B cell (primary cell): ENCODE measurements around the gene PXDC1. TPM values are rescaled to one million over a fixed set of nuclear protein-coding genes. Genes with fewer than 3 reads are reported as not detected.

ENCODE experiments used
- ATAC-seq: fragments of 200-7000 bp; cut with Tn5 transposase; one replicate; pipeline ENCODE4 v1.10.0; 2021; ENCODE audit warnings: low read depth, mild to moderate bottlenecking, moderate number of reproducible peaks, moderate library complexity
- CTCF ChIA-PET: fragments of 350-600 bp; sonication (Branson Sonifier 250); formaldehyde crosslinking; loops from one replicate; lab custom pipeline; 2021; ENCODE audit warnings: antibody characterized with exemption, inconsistent platforms; lab: Charles Lee
- POLR2A ChIA-PET: fragments of 350-600 bp; sonication (Branson Sonifier 250); formaldehyde crosslinking; loops from one replicate; lab custom pipeline; 2021; ENCODE audit warnings: antibody characterized with exemption; lab: Charles Lee
- DNase-seq: peaks from one replicate; pipeline ENCODE4 v3.0.0; 2013
- H2AFZ ChIP-seq: 2 replicates; pipeline ENCODE4 v1.6.1; 2012; ENCODE audit warnings: mild to moderate bottlenecking, low read depth, low read length; ENCODE audit not compliant: insufficient read depth, poor library complexity, severe bottlenecking
- H3K27ac ChIP-seq, 2 donors: 1 replicate in 1 of 2; 2 replicates in 1 of 2; pipeline ENCODE4 v1.5.1; 2012 to 2013; ENCODE audit warnings: low read length in 2 of 2, mild to moderate bottlenecking in 2 of 2, moderate library complexity in 1 of 2
- H3K27me3 ChIP-seq, 4 experiments: fragments of 200-600 bp in 1 of 4; sonication (generic) in 1 of 4; replicated peaks in 1 of 4; 1 replicate in 2 of 4; 2 replicates in 2 of 4; pipeline versions ENCODE4 v1.6.1 to v1.7.0; 2013 to 2016; ENCODE audit warnings: low read length in 3 of 4, mild to moderate bottlenecking in 2 of 4, mixed read lengths in 1 of 4, moderate library complexity in 1 of 4; ENCODE audit not compliant: insufficient read depth in 4 of 4, control insufficient read depth in 3 of 4; ENCODE audit errors: control extremely low read depth in 1 of 4
- H3K36me3 ChIP-seq, 2 experiments: replicated peaks in 1 of 2; 1 replicate in 1 of 2; 2 replicates in 1 of 2; pipeline versions ENCODE4 v1.6.1 to v1.7.1; 2013; ENCODE audit warnings: low read length in 1 of 2; ENCODE audit not compliant: insufficient read depth in 2 of 2, control insufficient read depth in 1 of 2; ENCODE audit errors: control extremely low read depth in 1 of 2, extremely low read depth in 1 of 2
- H3K4me1 ChIP-seq, 2 donors: fragments of 200-600 bp in 1 of 2; sonication (generic) in 1 of 2; 1 replicate in 1 of 2; 2 replicates in 1 of 2; pipeline versions ENCODE4 v1.5.1 to v1.6.1; 2013 to 2017; ENCODE audit warnings: low read length in 2 of 2; ENCODE audit not compliant: control insufficient read depth in 2 of 2, insufficient read depth in 2 of 2
- H3K4me2 ChIP-seq: replicated peaks from 2 replicates; pipeline ENCODE3; 2012; ENCODE audit warnings: mild to moderate bottlenecking, low read depth, low read length; ENCODE audit not compliant: poor library complexity, severe bottlenecking
- H3K4me3 ChIP-seq, 5 experiments: fragments of 200-600 bp in 1 of 5; sonication (generic) in 1 of 5; 1 replicate in 3 of 5; 2 replicates in 2 of 5; pipeline versions ENCODE4 v1.5.1 to v1.7.0; 2011 to 2016; ENCODE audit warnings: low read length in 4 of 5, mild to moderate bottlenecking in 4 of 5, low read depth in 2 of 5, control low read depth in 1 of 5, moderate library complexity in 1 of 5; ENCODE audit not compliant: insufficient read depth in 1 of 5; ENCODE audit errors: control extremely low read depth in 1 of 5, extremely low read depth in 1 of 5
- H3K79me2 ChIP-seq: fragments of 200-600 bp; sonication (generic); one replicate; pipeline ENCODE4 v1.6.0; 2016; ENCODE audit warnings: low read length; ENCODE audit not compliant: control insufficient read depth, insufficient read depth
- H3K9ac ChIP-seq: fragments of 200-600 bp; sonication (generic); 2 replicates; pipeline ENCODE4 v1.6.1; 2017; ENCODE audit warnings: mild to moderate bottlenecking, low read length, moderate library complexity
- H3K9me3 ChIP-seq, 3 donors: one replicate each; pipeline versions ENCODE4 v1.6.1 to v1.7.1; 2013; ENCODE audit warnings: low read length in 2 of 3; ENCODE audit not compliant: control insufficient read depth in 2 of 3, insufficient read depth in 1 of 3; ENCODE audit errors: control extremely low read depth in 1 of 3
- H4K20me1 ChIP-seq: 2 replicates; pipeline ENCODE4 v1.6.0; 2012; ENCODE audit warnings: mild to moderate bottlenecking, low read length; ENCODE audit not compliant: insufficient read depth, control insufficient read depth, poor library complexity, severe bottlenecking
- H3K27ac Mint-ChIP-seq: one replicate; pipeline ENCODE4 v1.8.0; 2021; ENCODE audit warnings: mixed read lengths
- H3K27me3 Mint-ChIP-seq: one replicate; pipeline ENCODE4 v1.8.0; 2021; ENCODE audit warnings: mixed read lengths
- H3K4me1 Mint-ChIP-seq: one replicate; pipeline ENCODE4 v1.8.0; 2021; ENCODE audit warnings: mixed read lengths
- H3K4me3 Mint-ChIP-seq: one replicate; pipeline ENCODE4 v1.8.0; 2021; ENCODE audit warnings: mixed read lengths
- H3K9me3 Mint-ChIP-seq: one replicate; pipeline ENCODE4 v1.8.0; 2022; ENCODE audit warnings: mixed read lengths; ENCODE audit not compliant: insufficient read depth
- EZH2 ChIP-seq: IDR thresholded peaks from 2 replicates; pipeline ENCODE4 v1.6.1; 2012; ENCODE audit warnings: borderline replicate concordance, low read depth, mild to moderate bottlenecking, moderate library complexity, low read length; ENCODE audit not compliant: insufficient read depth, poor library complexity, severe bottlenecking
- WGBS: methylation state at CpG from one replicate; pipeline ENCODE4 v1.1.5; 2013; ENCODE audit warnings: missing lambda C conversion rate; ENCODE audit not compliant: insufficient coverage; 5-methylcytosine and 5-hydroxymethylcytosine counted together
- intact Hi-C: fragments of 100-400 bp; cut with micrococcal nuclease; formaldehyde crosslinking; loops from one replicate; pipeline ENCODE4 v1.10.0; 2022
- polyA plus RNA-seq: library from polyadenylated mRNA; depleted of rRNA; stranded (reverse); fragments of >200 nt; gene quantifications from 2 replicates; pipeline ENCODE4 v1.2.3, GENCODE V29; 2012
- total RNA-seq, 2 donors: library from RNA; stranded (reverse); fragments of 120-200 nt in 1 of 2; gene quantifications; 1 replicate in 1 of 2; 2 replicates in 1 of 2; pipeline versions ENCODE4 v1.2.3 to v1.2.4, GENCODE V29; 2013 to 2022
- TF ChIP-seq, protein P1 (sequence below): fragments of 200-600 bp; IDR thresholded peaks from one replicate; pipeline ENCODE4 v1.8.0; 2022; ENCODE audit warnings: antibody characterized with exemption, mild to moderate bottlenecking

PXDC1 gene
- total and polyA plus RNA-seq, 2 donors (not counting 1 experiment from before 2014, with no cell fraction given): 4.7 to 18.9 TPM

DNA sequence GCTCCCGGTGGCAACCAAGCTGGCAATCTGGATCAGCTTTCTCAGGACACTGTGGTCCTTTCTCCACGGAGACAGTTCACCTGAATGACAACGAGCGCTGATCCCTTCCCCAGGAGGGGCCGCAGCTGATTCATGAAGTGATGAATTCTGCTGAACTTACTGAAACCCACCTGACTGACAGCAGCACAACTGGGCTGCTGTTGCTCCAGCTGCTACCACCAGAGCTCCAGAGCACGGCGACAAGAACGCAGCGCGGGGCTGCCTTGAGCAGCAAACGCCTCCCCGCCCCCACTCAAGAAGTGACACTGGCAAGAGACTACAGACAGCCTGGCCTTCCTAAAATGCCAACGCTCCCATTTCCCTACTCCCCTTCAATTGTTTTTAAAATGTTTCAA lies 10.0 kb downstream of the PXDC1 start:
- ATAC-seq: no peak
- Histone ChIP-seq H3K27ac (no peak overlapping the region), H2AFZ (no peak overlapping the region), H3K36me3 (no peaks in the 10 kb centered on the region), H4K20me1 (no peaks in the 10 kb centered on the region), H3K4me3 (no peak overlapping the region), H3K79me2 (no peaks in the 10 kb centered on the region), H3K4me2 (no peak overlapping the region), H3K9me3 (no peaks in the 10 kb centered on the region), H3K9ac (no peak overlapping the region), H3K4me1 (peaks cover 21 to 26% of the 10 kb centered on the region in 2 donors), H3K27me3 (peaks cover 0 to 4% (median 0%) of the 10 kb centered on the region in 4 experiments)
- H3K27ac Mint-ChIP-seq: no peak overlapping the region
- TF ChIP-seq, protein P1, sequence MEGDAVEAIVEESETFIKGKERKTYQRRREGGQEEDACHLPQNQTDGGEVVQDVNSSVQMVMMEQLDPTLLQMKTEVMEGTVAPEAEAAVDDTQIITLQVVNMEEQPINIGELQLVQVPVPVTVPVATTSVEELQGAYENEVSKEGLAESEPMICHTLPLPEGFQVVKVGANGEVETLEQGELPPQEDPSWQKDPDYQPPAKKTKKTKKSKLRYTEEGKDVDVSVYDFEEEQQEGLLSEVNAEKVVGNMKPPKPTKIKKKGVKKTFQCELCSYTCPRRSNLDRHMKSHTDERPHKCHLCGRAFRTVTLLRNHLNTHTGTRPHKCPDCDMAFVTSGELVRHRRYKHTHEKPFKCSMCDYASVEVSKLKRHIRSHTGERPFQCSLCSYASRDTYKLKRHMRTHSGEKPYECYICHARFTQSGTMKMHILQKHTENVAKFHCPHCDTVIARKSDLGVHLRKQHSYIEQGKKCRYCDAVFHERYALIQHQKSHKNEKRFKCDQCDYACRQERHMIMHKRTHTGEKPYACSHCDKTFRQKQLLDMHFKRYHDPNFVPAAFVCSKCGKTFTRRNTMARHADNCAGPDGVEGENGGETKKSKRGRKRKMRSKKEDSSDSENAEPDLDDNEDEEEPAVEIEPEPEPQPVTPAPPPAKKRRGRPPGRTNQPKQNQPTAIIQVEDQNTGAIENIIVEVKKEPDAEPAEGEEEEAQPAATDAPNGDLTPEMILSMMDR: no peak
- no peak for TF ChIP-seq EZH2
- POLR2A ChIA-PET: no interaction called here
- no peaks in the 10 kb centered on the region for H3K27me3 Mint-ChIP-seq
- no peaks in the 10 kb centered on the region for H3K9me3 Mint-ChIP-seq
- intact Hi-C loops: loop anchor here (5.0 to 10.0 kb wide), 2 partner anchors 384 to 663 kb away; no protein-coding TSS in a partner anchor
- 93% methylated on average over 10 of the region's 13 CpGs for WGBS
- H3K4me3 Mint-ChIP-seq: no peak overlapping the region
- no peak for DNase-seq
- peaks cover 35% of the 10 kb centered on the region for H3K4me1 Mint-ChIP-seq
- CTCF ChIA-PET: interaction anchor here (1.0 to 7.8 kb wide), 14 partner anchors 9 to 469 kb away, joined by 3 to 85 read pairs (median 7); partner anchors contain the start of gene FAM50B
